Body of pancreas (tissue), 4 donors: ENCODE data around the gene HSPA1B.

Source experiments
- CTCF ChIP-seq, 7 experiments: fragments of 450-650 bp in 4 of 7; fragments of 200-600 bp in 3 of 7; sonication (generic) in 3 of 7; IDR thresholded peaks; one replicate each; pipeline ENCODE4 v1.5.1; 2016 to 2019; ENCODE audit warnings: antibody characterized with exemption in 7 of 7
- POLR2A ChIP-seq, 3 donors: fragments of 450-650 bp; IDR thresholded peaks; one replicate each; pipeline ENCODE4 v1.6.1; 2016; ENCODE audit warnings: antibody characterized with exemption in 3 of 3, mild to moderate bottlenecking in 2 of 3

- TF ChIP-seq POLR2A (IDR thresholded peaks at IDR 0.05) (no peak), CTCF (IDR thresholded peaks at IDR 0.05) (no peak)
Observed at GRCh38 chr6:31851485-31851832, 23.9 kb downstream of the HSPA1B start.
